HG02870 (cell line): ENCODE measurements around the gene PLD1.
"Not testable (repeated sequence)": the region's sequence is repeated elsewhere in the genome, so short reads cannot be mapped to it uniquely, and the experiment has no call there.

Experiments used
- ATAC-seq: cut with Tn5 transposase; IDR thresholded peaks from one replicate; pipeline ENCODE4 v1.9.1; 2021; ENCODE audit warnings: mild to moderate bottlenecking, moderate library complexity; ENCODE audit not compliant: unreplicated experiment

Gene PLD1

DNA sequence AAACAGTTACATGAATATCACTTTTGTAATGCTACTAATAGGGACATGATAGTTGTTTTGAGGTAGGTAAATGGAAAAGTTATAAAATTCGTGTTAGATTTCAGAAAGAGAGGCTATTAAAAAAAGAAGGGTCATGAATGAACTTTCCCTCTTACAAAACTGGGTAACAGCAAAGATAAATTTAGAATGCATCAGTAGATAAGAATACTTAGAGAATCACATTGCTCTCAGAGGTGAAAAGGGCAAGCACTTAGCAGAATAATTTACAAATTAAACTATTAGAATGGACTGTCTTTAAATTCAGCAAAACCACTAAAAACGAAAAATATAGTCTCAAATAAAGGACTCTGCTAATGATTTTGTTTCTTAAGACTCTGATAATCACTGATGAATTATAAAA is 167.2 kb downstream of the PLD1 start:
- ATAC-seq: no peak

DNA sequence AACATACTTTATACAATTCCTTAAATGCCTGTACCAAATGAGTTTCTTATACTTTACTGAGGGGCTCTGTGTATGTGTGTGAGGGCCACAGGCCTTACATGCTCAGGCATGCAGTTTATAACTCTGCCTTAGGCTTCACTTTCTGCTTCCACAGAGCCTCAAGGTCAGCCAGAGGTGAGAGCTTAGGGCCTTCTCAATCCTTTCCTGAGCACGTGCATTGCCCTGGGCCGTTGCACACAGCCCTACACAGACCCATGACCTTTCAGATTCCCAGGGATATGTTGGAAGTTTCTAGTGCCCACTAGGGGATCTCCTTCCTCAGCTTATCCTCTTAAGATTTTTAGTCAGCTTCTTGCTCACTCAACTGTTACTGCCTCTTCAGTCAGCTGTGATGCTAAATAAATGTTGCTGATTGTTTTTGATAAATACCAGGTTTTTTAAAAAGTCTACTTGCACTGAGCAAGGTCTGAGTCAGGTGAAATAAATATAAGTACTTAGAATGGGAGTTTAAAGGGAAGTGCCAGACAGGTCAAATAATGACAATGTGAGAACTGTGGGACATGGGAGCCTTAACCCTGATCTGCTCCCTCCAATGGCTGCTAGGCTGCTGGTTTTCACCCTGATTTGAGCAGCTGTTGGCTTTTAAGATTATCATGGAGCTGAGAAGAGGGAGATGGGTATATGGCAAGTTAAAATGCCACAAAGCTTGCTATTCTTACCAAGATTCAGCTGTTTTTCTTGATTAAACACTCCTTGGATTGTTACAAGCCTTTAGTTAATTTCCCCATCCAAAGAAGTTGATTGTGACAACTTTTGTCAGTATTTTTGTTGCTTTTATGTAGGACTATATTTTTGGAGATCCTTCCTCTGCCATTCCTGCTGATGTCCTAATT is 169.5 kb downstream of the PLD1 start:
- no peak for ATAC-seq

DNA sequence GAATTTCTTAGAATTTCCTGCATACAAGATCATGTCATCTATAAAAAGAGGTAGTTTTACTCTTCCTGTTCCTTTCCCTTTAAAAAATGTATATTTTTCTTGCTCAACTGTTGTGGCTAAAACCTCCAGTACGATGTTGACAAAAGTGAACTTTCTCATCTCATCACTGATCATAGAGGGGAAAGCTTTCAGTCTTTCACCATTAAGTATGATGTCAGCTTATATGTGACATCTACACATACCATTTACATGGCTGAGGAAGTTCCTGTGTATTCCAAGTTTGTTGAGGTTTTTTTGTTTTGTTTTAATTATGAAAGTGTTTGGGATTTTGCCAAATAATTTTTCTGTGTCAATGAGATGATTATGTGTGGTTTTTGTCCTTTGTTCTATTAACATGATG is 173.6 kb downstream of the PLD1 start:
- ATAC-seq: no peak

DNA sequence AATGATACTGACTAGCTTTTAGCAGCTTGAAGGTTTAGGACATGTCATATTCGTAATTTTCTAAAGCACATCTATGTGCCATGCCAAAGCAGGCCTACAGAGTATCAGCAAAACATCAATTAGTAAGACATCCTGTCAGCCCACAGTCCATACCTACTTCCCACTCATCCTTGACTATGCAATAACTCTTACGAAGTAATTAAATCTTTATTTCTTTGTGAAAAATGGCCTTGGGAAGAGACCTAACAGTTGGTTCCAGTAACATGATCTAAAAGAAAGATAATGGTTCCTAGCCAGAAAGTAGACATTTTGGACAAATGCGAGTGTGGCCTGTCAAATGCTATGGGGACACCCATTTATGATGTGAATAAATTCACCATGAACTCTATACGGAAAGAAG is 177.5 kb downstream of the PLD1 start:
- ATAC-seq: no peak

DNA sequence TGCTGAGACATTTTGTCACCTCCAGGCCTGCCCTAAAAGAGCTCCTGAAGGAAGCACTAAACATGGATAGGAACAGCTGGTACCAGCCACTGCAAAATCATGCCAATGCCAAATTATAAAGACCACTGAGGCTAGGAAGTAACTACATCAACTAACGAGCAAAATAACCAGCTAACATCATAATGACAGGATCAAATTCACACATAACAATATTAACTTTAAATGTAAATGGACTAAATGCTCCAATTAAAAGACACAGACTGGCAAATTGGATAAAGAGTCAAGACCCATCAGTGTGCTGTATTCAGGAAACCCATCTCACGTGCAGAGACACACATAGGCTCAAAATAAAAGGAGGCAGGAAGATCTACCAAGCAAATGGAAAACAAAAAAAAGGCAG is 183.5 kb downstream of the PLD1 start:
- ATAC-seq: not testable (repeated sequence)

DNA sequence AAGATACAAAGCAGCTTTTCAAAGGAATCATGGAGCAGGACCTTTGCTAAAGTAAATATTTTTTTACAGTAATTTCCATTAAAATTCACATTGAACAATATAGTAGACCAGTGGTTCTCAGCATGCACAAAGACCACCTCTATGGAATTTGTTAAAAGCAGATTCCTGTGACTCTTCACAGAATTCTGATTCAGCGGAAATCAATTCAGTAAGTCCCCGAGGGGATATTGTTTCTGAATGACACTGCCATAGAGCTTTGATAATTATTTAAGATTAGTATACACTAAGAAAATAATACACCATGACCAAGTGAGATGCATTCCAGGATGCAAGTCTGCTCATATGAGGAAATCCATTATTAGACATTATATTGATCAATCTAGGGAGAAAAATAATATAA is 188.2 kb downstream of the PLD1 start:
- no peak for ATAC-seq

DNA sequence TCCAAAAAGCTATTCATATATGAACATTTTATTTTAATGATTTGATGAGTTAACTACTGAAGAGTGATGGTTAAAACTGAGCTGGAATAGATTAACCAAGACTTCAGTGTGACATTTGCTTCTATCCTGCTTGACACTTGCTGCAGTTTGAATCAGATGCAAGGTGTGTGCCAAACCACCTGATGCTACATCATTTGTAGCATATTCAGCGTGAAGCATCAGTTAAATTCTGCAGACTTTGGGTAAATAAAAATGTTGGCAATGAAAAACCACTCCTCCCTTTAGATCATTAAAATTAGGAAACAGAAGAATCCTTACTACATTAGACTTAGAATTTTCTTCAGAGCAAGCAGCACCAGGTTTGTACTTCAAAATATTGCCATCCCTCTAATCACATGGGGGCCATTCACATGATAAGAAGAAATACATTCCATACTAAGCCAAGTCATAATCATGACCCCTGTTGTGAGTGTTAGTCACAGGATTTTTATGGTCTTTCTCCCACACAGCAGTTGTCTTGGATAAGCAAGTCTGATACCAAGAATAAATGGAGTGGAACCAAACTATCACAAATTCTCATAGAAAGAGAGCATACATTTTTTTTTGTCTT is 189.4 kb downstream of the PLD1 start:
- ATAC-seq: no peak

DNA sequence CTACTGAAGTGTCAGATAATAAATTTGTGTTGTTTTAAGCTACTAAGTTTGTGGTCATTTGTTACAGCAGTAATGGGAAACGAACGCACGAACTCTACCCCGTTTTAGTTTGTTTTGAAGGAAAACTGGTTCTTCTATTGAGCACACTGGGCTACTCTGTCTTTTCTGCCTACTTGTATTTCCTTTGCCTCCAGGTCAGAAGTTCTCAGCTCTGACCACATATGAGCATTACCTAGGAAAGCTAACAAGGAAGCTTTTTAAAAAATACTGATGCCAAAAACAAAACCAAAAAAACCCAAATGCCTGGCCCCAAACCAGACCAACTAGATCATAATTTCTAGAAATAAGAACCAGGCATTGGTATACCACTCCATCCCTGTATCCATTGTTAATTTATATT is 193.5 kb downstream of the PLD1 start:
- ATAC-seq: no peak

DNA sequence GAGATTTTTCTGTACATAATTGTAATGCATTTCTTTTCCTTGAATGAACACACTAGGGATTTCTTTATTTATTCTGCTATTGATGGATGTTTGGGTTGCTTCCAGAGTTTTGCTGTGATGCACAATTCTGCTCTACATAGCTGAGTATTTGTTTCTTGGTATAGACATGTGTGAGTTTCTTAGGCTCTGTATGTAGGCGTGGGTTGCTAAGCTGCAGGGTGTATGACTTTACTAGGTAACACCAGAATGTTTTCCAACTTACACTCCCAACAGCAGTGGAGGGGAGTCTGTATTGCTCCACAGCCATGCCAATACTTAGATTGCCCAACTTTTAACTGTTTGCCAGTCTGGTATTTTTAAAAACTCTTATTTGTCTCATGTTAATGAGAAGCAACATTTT is 194.6 kb downstream of the PLD1 start:
- no peak for ATAC-seq

DNA sequence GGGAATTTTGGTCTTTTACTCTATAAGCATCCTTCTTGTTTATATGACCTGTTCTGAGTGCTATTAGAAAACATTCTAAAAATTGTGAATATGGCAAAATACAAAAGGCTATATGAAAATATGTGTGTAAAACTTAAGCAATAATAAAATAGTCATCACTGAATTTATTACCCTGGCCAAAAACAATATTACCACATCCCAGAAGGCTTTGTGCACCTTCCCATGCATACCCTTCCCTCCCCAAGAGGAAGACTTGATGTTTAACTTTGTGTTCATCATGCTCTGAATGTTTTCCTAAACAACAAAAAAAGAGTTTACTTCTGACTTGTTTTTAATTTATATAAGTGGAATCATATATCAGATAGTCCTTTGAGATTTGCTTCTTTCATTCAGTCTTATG is 195.0 kb downstream of the PLD1 start:
- no peak for ATAC-seq

DNA sequence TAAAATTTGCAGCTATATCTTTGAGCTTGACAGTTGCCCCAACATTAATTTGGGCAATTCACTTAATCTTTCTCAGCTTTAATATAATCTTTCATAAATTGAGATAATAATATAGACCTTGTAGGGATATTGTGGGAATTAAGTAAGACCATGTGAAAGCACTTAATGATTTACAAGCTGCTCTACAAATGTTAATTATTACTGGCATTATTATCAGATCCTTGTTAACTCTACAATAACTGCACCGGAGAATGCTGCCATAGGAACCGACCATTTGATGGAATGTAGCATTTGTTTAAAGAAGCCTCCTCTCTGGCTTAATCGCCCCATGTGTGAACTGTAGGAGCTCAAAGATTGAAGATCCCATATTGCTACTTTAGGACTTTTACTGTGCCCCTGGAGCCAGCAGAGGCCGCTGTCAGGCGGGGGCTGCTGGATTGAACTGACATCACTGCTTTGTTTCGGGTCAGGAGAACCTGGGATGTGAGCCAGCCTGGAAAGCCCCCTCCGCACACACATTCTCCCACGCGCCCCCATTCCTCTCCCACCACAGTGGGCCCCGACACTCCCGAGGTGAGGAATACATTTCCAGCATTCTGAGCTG is 195.9 kb downstream of the PLD1 start:
- no peak for ATAC-seq

DNA sequence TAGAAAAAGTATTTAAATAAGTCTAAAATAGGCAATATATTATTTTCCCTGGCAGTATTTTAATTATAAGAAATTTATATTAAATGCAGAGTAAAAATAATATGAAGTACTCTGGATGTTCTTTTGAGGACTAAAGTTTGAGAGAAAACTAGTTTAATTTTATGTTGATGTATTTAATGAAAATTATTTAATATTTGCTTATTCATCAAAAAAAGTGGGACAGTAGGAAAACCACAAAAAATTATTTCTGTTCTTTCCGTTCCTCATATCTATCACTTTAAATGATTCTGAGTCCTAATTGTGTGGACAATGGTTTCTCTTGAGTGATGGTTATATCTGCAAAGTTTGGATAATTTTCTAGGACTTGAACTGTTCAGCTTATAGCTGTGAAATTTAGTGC is 202.8 kb downstream of the PLD1 start:
- ATAC-seq: no peak

DNA sequence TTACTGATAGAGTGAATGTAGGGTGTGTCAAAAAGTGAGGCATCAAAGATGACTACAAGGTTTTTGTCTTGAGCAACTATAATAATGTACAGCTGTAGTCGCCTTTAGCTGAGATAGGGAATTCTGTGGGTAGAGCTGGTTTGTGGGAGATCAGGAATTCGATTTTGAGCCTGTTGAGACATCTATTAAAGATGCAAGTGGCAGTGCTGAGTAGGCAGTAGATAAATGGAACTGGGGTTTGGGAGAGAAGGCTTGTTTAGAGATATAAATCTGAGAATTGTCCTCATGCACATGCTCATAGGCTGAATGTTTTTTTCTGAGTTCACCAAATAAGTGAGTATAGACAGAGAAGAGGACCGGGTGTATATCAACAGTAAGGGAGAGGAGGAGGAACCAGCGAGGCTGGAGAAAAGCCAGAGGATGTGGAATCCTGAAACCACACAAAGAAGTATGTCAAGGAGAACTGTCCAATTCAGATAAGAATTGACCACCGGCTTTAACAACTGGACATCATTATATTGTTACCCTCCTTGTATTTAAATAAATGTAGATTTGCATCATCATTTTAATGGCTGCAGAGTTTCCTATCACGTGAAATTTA is 204.0 kb downstream of the PLD1 start:
- no peak for ATAC-seq

DNA sequence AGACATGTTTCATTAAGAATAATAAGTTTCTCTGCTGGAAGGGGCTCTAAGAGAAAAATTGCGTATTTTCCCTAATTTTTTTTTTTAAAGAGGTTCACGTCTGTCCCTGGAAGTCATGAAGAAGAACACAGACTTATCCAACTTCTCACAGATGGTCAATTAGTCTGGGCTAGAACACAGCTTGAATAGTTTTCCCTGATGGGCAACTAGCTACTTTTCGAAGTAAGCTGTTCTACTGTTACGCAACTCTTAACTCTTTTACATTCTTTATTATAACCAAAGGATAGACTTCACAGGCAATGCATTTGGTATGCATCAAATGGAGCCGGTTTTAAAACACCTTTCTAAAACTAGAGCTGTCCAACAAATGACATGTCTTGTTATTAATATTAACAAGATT is 205.9 kb downstream of the PLD1 start:
- ATAC-seq: no peak

DNA sequence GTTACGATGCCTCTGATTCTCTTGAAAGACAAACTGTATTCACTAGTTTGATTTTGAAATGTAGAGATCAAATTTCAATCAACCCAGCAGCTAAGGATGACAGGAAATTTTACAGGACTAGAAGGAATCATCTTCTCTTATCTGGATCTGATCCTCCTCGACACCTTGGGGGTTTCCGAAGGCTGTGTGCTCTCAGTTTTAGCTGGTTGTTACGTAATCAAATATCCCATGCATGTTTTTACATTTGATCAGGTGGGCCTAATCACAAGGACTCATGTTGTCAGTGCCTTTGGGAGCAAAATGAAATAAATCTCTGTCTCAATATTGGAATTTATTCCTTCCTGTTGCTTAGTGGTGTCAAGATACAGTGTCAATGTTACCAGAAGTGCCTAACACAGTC is 208.2 kb downstream of the PLD1 start:
- no peak for ATAC-seq

DNA sequence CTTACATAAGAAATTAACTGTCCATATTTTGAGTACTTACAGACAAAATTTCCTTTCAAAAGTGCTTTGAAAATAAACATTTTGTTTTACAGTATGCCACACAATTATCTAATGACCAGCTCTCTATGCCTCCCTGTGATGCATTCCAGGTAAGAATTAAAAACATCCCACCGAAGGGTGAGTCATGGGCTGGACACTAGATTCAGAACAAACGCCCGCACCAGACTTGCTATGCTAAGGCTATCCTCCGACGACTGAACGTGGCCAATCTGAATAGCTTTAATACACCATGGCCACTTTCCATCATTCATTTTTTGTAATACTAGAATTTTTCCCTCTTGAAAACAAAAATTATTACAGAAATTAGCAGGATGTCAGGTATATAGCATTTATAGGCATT is 210.3 kb downstream of the PLD1 start:
- no peak for ATAC-seq

DNA sequence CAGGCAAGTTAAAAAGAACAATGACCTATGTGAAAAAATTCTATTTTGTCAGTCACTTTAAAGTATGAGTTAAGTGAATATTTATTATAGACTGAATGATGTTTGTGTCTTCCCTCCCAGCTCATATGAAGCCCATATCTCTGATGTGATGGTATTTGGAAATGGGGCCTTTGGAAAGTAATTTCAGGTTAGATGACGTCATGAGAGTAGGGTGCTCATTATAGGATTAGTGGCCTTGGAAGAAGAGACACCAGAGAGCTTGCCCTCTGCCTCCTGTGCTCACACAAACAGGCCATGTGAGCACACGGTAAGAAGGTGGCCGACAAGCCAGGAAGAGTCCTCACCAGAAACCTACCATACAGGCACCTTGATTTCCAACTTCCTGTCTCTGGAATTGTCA is 211.3 kb downstream of the PLD1 start:
- ATAC-seq: no peak

DNA sequence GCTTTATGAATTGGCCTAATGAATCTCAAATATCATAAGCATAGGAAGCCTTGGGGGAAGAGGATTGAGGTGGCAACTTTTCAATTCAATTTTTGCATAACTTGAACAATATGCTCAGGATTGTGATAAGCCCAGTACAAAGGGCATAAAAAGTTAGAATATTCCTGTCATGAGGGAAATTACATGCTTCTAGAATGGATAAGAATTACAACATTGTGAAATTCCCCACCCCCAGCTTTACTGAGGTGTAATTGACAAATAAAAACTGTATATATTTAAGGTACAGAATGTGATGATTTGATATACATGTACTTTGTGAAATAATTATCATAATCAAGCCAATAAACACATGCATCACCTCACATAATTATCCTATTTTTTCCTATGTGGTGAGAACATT is 217.5 kb downstream of the PLD1 start:
- ATAC-seq: no peak

DNA sequence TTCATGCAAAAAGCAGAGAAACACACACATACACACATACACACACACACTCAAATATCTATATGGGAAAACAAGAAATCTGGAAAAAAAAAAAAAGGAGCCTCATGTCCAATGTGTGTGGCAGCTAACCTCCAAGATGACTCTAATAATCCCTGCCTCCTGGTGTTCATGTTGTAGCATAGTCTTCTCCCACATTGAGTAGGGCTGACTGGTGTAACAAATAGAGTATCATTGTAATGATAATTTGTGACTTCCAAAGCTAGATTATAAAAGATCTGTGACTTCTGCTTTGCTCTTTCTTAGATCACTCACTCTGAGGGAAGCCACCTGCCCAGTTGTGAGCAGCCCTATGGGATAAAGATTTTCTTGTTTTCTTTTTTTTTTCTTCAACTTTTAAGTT is 219.2 kb downstream of the PLD1 start:
- no peak for ATAC-seq

DNA sequence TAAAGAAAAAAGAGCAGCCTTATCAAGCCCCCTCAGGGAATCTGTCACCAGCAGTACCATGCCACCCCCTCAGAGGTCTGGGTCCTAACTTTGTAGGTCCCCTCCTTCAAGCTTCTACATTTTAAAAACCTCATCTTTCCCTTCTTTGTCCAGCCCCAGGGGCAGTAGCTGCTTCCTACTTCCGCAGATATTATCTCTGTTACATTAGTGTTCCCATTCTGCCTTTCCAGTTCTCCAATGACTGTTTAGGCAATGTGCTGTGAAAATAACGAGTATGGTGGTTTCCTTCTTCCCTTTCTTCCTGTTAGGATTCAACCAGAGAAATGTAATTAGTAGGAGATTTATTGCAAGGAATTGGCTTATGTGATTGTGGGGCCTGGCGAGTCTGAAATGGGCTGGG is 224.0 kb downstream of the PLD1 start:
- no peak for ATAC-seq

DNA sequence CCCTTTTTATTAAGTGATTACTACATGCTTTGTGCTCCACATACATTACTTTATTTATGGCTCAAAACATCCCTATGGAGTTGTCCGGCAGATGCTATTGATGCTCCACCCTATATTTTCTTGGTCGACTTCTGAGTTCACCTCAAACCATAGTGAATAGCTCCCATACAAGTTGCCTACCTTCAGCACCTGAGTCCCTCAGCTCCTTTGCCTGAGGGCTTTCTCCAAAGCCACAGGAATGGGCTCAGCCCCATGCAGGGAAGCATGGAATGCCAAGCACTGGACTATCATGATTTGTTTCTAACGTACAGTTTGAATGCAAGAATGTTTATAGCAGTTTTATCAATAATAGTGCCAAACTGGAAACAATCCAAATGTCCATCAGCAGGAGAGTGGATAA is 225.2 kb downstream of the PLD1 start:
- no peak for ATAC-seq

DNA sequence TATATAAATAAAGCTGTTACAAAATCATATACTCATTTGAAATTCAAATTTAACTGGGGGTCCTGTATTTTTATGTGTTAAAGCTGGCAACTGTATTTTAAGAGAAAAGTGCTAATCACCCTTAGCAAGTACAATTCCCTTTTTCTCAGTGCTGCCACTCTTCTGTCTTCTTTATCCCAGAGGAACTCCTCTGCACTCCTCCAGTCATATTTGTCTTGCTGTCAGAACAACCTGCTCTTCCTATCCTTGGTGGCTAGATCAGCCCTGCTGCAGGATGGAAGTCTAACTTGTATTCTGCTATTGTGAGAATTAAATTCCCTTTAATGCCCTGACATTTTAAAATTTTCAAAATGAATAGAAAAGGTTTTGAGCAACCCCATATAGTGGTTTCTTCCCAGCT is 226.2 kb downstream of the PLD1 start:
- no peak for ATAC-seq
